Neuron (in vitro differentiated cells): ENCODE measurements around the gene KRT3.
"Not testable (repeated sequence)": the region's sequence is repeated elsewhere in the genome, so short reads cannot be mapped to it uniquely, and the experiment has no call there.

Experiments
- H2AFZ ChIP-seq: one replicate; pipeline ENCODE4 v1.6.1; 2013; ENCODE audit warnings: low read depth, mild to moderate bottlenecking, inconsistent platforms, low read length, moderate library complexity
- H3K27me3 ChIP-seq: one replicate; pipeline ENCODE4 v1.6.1; 2013; ENCODE audit warnings: low read length; ENCODE audit not compliant: insufficient read depth
- H3K36me3 ChIP-seq: one replicate; pipeline ENCODE4 v1.6.1; 2013; ENCODE audit warnings: low read length; ENCODE audit not compliant: insufficient read depth
- H3K4me1 ChIP-seq: one replicate; pipeline ENCODE4 v1.6.1; 2013; ENCODE audit warnings: low read length; ENCODE audit not compliant: insufficient read depth
- H3K4me3 ChIP-seq: 2 replicates; pipeline ENCODE4 v1.5.1; 2013; ENCODE audit warnings: mild to moderate bottlenecking, low read length, moderate library complexity
- H3K9me3 ChIP-seq: one replicate; pipeline ENCODE4 v1.6.1; 2013; ENCODE audit warnings: low read length

Gene KRT3

DNA sequence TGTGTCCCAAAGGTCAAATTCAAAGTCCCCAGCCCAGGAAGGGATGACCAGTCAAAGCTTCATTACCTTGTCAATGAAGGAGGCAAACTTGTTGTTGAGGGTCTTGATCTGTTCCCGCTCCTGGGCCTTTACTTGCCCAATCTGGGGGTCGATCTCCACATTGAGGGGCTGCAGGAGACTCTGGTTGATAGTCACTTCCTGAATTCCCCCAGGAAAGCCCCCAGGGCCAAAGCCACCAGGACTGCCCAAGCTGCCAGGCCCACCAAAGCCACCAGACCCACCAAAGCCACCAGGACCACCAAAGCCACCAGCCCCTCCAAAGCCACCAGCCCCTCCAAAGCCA is 614 bp downstream of the KRT3 start:
- H3K4me1 ChIP-seq, H3K4me3 ChIP-seq, H3K9me3 ChIP-seq, H3K27me3 ChIP-seq, H2AFZ ChIP-seq, H3K36me3 ChIP-seq: not testable (repeated sequence)

DNA sequence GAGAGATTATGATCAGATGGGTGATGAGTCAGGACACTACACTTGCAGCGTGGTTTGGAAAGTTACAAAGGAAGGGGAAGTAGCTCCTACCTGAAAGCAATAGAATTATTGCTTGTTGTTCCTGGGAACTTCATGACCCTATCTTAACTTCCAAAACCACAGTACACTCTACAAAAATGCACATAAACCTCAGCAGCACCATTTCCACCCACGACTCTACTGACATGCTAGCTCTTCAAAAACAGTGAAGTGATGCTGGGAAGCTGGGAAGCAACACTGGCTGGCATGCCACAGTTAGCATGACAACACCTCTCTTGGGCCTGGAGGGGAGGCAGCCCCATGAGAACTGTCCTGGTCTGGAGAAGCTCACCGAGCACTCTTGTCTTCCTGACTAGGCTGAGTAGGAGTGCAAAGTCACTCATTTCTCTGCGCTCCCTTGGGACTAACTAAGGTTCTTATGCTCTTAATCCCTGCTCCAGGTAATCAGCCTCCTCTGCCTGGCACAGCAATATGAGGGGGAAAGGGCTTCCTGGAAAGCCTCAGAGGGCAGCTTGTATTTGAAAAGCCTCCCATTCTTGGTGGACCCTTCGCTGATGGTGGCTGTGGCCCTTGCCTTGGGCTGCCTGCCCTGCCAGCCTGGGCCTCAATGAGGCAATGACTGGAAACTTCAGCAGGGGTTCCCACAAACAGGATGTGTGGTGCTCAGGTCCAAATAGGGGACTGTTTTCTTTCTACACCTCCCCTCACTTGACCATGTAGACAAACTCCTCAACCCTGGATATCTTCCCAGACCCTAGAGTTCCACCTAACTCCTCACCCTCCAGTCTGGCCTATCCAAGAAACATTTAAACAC is 1.2 kb downstream of the KRT3 start:
- no peaks in the 10 kb centered on the region for H3K4me1 ChIP-seq
- H3K9me3 ChIP-seq, result no peaks in the 10 kb centered on the region
- no peaks in the 10 kb centered on the region for H3K27me3 ChIP-seq
- H2AFZ ChIP-seq, result no peak overlapping the region
- no peaks in the 10 kb centered on the region for H3K36me3 ChIP-seq
- H3K4me3 ChIP-seq, result no peak overlapping the region

DNA sequence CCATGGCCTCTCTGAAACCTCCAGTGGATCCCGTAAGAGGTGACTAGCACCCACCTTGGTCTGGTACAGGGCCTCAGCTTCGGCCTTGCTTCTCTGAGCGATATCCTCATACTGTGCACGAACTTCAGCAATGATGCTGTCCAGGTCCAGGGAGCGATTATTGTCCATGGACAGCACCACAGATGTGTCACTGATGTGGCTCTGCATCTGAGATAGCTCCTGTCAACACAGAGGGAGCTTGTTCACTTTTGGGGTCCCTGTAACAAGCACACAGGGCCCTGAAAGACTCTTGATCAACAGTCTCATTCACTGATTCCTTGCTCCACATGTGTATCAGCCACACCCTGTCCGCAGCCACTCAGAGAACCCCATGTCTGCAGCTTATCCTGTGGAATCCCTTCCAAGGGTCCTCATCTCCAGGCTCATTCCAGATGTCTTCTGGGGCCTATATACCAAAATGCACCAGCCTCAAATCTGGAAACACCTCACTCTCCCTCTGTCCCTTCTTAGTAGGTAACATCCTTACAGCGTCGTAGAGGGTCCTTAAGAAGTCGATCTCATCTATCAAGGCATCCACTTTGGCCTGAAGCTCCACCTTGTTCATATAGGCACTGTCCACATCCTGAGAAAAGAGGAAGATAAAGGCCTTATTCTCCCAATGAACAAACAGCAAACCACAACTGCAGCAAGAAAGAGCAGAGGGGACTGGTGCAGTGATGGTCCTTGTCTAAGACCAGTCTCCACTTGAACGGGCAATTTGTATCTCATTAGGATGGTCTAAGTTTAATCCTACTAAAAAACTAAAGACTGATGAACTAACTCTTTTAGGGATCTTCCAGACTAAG is 3.5 kb downstream of the KRT3 start:
- H3K36me3 ChIP-seq, result no peaks in the 10 kb centered on the region
- no peaks in the 10 kb centered on the region for H3K27me3 ChIP-seq
- H2AFZ ChIP-seq, result no peak overlapping the region
- H3K4me3 ChIP-seq, result no peak overlapping the region
- no peaks in the 10 kb centered on the region for H3K9me3 ChIP-seq
- no peaks in the 10 kb centered on the region for H3K4me1 ChIP-seq

DNA sequence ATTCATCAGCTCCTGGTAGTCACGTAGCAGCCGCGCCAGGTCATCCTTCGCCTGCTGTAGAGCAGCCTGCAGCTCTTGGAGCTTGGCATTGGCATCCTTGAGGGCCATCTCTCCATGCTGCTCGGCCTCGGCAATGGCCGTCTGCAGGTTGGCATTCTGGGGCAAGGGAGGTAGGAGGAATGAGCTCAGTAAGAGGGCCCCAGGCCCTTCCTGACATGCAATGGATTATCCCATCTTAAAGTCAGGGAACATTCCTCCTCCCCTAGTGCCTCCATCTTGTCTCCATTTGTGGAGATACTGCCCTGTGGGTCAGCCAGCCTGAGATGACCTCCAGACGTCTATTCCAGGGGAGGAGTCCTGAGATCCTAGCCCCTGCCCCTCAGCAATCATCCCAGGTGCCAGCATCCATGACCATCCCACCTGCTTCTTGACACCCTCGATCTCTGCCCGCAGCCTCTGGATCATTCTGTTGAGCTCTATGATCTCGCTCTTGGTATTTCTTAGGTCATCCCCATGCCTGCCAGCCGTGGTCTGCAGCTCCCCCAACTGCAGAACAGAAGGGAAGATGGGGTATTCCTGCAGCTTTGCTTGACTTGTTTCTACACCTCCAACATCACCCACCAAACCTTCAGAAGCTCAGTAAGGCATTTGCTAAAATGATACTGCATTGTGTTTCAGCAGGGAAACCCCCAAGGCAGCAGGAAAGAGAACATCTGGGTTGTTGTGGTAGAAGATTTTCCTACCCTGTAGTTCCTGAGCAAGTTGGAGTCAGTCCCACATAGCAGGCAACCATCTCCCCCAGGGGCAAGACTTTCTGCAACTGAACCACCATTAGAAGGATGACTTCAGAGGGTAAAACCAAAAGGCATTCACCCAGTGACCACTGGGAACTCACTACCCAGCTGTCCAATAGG is 4.4 kb downstream of the KRT3 start:
- Histone ChIP-seq H2AFZ (no peak overlapping the region), H3K9me3 (no peaks in the 10 kb centered on the region), H3K4me1 (no peaks in the 10 kb centered on the region), H3K27me3 (no peaks in the 10 kb centered on the region), H3K36me3 (no peaks in the 10 kb centered on the region), H3K4me3 (no peak overlapping the region)

DNA sequence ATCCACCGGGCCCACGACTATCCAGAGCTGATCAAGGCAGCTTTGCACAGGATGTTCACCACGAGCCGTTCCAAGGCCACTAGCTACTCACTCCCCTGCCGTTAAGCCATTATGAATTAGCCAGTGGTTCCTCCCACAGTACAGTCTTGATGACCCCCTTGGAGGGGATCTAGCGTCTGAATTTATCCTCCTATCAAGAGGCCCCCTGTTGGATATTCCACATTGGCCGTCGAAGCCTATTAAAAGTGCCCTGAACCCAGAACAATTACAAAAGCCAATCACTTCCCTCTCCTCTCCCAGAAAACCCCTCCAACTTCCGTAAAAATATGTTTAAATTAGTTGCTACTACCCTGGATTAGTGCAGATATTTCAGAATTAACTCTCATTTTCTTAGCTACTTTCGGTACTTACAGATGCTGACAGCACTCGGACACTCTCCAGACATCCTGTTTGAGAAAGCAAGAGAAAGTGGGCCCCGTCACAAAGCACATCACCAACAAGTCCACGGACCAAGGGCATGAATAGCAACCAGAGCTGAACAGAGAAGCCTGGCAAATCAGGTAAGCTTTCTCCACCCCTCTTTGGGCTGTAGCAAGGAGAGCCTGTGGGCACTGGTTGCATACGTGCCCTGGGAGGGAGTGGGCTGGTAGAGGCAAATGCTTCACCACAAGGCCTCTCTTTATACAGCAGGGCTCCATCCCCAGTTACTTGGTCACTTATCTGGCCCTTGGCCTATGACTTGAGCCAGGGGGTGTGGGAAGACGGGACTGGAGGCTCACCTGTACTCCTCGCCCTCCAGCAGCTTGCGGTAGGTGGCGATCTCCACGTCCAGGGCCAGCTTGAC is 5.3 kb downstream of the KRT3 start:
- no peak overlapping the region for H2AFZ ChIP-seq
- H3K27me3 ChIP-seq, result no peaks in the 10 kb centered on the region
- H3K4me1 ChIP-seq, result no peaks in the 10 kb centered on the region
- no peaks in the 10 kb centered on the region for H3K36me3 ChIP-seq
- no peaks in the 10 kb centered on the region for H3K9me3 ChIP-seq
- H3K4me3 ChIP-seq, result no peak overlapping the region

DNA sequence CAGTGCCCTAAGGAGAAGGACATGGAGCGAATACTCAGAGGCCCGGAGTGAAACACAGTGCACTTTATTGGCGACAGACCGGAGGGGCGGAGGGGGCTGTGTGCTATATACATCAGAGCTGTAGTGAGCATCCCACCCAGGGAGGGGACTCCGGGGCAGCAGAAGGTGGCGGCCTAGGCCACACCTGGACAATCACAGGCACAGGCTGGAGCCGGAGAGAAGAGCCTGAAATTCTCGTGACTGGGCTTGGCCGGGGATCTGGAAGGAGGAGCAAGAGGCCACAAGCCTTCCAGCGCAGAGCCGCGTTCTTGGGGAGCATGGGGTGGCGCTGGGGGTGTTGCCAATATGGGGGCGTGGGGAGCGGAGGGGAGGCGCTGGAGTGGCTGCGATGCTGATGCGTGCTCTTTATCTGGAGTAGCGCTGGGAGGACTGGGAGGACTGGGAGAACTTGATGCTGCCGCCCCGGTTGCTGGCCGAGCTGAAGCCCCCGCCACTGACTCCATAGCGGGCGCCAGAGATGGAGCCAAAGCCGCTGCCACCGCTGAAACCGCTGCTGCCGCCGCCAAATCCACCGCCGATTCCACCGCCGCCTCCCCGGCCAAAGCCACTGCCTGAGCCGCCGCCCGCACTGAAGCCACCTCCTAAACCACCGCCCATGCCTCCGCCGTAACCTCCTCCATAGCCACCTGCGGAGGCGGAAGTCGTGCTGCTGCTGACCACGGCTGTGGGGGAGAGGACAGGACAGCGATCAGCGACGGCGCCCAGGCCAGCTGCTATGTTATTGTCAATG is 6.1 kb downstream of the KRT3 start:
- H3K4me3 ChIP-seq, result no peak overlapping the region
- H2AFZ ChIP-seq, result no peak overlapping the region
- no peaks in the 10 kb centered on the region for H3K27me3 ChIP-seq
- H3K4me1 ChIP-seq, result no peaks in the 10 kb centered on the region
- no peaks in the 10 kb centered on the region for H3K36me3 ChIP-seq
- H3K9me3 ChIP-seq, result no peaks in the 10 kb centered on the region

DNA sequence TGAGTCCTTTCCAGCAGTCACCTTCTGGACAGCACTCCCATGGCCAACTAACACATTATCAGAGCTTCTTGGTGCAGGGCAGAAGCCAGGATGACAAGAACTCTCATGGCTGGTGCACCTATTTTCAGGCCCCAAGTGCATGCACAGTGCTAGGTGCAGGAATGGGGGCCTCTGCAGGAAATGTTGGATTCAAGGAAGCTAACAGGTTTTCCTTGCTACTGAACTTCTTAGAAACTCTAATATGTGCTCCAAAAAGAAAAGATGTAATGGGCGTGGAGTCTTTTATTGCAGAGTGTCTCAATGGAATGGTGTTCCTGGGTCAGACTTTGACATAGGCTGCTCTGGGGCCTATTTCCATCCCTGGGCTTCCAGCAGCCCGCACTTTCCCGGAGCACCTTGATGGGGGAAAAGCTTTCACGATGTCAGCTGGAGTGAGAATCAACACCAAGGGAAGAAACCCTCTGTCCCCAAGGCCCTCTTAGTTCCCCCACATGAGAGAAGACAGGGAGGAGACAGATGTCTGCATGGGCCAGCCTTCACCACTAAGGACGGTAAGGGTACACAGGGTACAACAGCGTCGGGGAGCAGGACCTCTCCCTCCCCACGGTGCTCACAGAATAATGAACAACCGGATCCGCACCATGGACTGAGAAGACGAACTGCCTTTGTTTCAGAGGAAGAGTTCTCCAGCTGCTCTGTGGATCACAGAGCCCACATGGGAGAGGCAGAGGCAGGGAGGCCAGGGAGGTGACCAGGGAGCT is 6.9 kb downstream of the KRT3 start:
- H2AFZ ChIP-seq, result no peak overlapping the region
- no peak overlapping the region for H3K4me3 ChIP-seq
- H3K9me3 ChIP-seq, result no peaks in the 10 kb centered on the region
- no peaks in the 10 kb centered on the region for H3K4me1 ChIP-seq
- no peaks in the 10 kb centered on the region for H3K27me3 ChIP-seq
- no peaks in the 10 kb centered on the region for H3K36me3 ChIP-seq

DNA sequence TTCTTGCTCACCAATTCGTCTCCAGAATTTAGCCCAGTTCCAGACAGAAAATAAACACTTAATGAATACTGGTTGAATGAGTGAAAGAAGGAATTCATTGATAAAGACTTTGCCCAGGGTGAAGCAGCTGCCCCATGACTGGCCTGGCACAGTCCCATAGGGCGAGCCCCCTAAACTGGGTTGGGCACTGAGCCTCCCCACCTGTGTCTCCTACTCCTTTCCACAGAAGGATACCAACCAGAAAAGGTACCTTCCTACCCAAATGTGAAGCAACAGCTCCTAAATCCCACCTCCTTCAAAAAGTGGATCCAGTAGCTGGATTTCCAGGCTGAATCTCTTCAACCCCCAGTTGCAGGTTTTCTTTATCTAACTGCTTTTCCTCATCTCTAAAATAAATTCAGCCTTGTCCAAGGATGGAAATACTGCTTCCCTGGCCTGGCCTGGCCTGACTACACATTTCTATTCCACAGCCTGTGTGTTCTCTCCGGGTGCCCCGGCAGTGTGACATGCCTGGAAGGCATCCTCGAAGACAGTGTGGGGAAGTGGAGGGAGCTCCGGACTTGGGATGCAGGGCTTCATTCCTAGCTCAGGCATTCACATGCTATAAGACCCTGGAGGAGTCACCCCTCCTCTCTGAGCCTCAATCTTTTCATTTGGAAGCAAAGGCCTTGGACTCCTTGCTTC is 7.6 kb downstream of the KRT3 start:
- Histone ChIP-seq H3K4me1 (no peaks in the 10 kb centered on the region), H2AFZ (no peak overlapping the region), H3K27me3 (no peaks in the 10 kb centered on the region), H3K4me3 (no peak overlapping the region), H3K9me3 (no peaks in the 10 kb centered on the region), H3K36me3 (no peaks in the 10 kb centered on the region)

DNA sequence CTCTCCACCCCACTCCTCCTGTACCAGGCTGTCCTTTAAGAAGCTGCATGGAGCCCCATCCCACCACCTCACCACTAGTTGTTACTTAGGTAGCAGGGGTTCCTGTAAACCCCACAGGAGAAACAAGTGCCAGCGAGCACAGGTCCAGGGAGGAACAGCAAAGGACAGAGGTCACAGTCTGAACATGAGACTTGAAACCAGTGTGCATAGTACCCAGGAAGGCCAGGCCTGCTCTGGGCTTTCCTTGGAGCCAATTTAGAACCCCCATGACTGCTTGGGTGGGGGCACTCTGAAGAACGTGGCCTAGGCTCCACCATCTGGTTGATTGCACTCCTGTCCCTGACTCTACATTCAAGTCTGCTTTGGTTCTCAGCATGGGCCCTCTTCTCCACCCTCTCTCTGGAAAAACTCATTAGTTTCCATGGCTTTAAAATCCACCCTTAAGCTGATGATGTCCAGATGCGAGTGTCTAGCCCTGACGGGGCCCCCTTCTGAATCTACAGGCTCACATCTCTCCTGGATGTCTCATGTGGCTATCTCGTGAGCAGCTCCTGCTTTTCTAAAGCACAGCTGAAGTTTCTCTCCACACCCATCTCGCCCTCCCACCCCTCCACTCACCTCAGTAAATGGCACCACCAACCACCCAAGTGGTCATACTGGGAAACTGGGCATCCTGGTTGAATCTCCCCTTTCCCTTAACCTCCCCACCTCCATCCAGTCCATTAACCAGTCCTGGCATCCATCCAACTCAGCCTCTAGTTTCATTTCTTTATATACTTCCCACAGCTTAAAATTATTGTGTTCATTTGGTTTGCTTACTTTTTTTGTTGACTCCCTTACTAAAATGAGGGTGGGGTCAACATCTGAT is 8.4 kb downstream of the KRT3 start:
- Histone ChIP-seq H3K4me3 (no peak overlapping the region), H2AFZ (no peak overlapping the region), H3K9me3 (no peaks in the 10 kb centered on the region), H3K36me3 (no peaks in the 10 kb centered on the region), H3K4me1 (no peaks in the 10 kb centered on the region), H3K27me3 (no peaks in the 10 kb centered on the region)

DNA sequence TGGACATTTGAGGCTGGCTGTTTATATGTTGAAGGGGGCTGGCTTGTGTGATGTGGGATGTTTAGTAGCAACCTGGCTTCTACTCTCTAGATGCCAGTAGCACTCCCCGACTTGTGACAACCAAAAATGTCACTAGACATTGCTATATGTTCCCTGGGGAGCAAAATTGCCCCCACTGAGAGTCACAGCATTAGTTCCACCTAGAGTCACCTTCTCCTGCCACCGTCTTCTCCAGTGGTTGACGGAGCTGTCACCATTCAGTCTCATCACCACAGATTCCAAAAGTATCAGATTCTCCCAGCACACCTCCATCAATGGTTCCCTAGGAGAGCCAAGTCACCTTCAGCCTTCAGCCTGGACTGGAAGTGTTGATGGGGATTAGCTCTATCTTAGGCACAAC is 11.0 kb downstream of the KRT3 start:
- no peak overlapping the region for H3K4me3 ChIP-seq
- no peak overlapping the region for H2AFZ ChIP-seq
- H3K4me1 ChIP-seq, result no peaks in the 10 kb centered on the region
- H3K36me3 ChIP-seq, result no peaks in the 10 kb centered on the region
- no peaks in the 10 kb centered on the region for H3K27me3 ChIP-seq
- no peaks in the 10 kb centered on the region for H3K9me3 ChIP-seq
